NCI-H1105 treated with DMSO at 0.1 percent for 48 hours (cell line): ENCODE results near the gene KIF26B.
"Not testable (repeated sequence)": the region's sequence is repeated elsewhere in the genome, so short reads cannot be mapped to it uniquely, and the experiment has no call there.

Experiments
- DNase-seq: peaks from one replicate; lab custom pipeline; 2025; lab: John Stamatoyannopoulos, UW

Gene KIF26B

GRCh38 chr1:245356891-245357585, 202.3 kb downstream of the KIF26B start:
- no peak for DNase-seq

GRCh38 chr1:245359101-245359680, 204.4 kb downstream of the KIF26B start:
- DNase-seq = not testable (repeated sequence)

GRCh38 chr1:245361065-245361464, 206.3 kb downstream of the KIF26B start:
- DNase-seq = no peak

- no peak for DNase-seq
Observed at GRCh38 chr1:245361951-245362350, 207.2 kb downstream of the KIF26B start.

GRCh38 chr1:245363461-245364200, 208.8 kb downstream of the KIF26B start:
- DNase-seq = no peak

- no peak for DNase-seq
Observed at GRCh38 chr1:245365095-245366020, 210.6 kb downstream of the KIF26B start.

GRCh38 chr1:245366886-245367285, 212.1 kb downstream of the KIF26B start:
- no peak for DNase-seq

- DNase-seq = no peak
Observed at GRCh38 chr1:245370175-245370825, 215.5 kb downstream of the KIF26B start.

GRCh38 chr1:245370905-245371581, 216.3 kb downstream of the KIF26B start:
- DNase-seq = no peak

GRCh38 chr1:245373131-245373530, 218.3 kb downstream of the KIF26B start:
- no peak for DNase-seq

- no peak for DNase-seq
Observed at GRCh38 chr1:245375789-245376460, 221.1 kb downstream of the KIF26B start.

GRCh38 chr1:245377854-245378253, 223.1 kb downstream of the KIF26B start:
- DNase-seq = no peak

- no peak for DNase-seq
Observed at GRCh38 chr1:245378311-245378722, 223.5 kb downstream of the KIF26B start.

GRCh38 chr1:245378745-245379144, 224.0 kb downstream of the KIF26B start:
- DNase-seq = no peak

GRCh38 chr1:245380790-245381535, 226.2 kb downstream of the KIF26B start:
- DNase-seq = no peak

- DNase-seq = no peak
Observed at GRCh38 chr1:245382981-245383380, 228.2 kb downstream of the KIF26B start.

- no peak for DNase-seq
Observed at GRCh38 chr1:245383396-245384330, 228.9 kb downstream of the KIF26B start.

- DNase-seq = no peak
Observed at GRCh38 chr1:245386297-245386971, 231.6 kb downstream of the KIF26B start.
